ENCODE data around the gene THNSL1. TPM values are rescaled to one million over a fixed set of nuclear protein-coding genes. Genes with fewer than 3 reads are reported as not detected.

Gene THNSL1
- total RNA-seq, 1 donor from 2014 or later, result 3.8 TPM

DNA sequence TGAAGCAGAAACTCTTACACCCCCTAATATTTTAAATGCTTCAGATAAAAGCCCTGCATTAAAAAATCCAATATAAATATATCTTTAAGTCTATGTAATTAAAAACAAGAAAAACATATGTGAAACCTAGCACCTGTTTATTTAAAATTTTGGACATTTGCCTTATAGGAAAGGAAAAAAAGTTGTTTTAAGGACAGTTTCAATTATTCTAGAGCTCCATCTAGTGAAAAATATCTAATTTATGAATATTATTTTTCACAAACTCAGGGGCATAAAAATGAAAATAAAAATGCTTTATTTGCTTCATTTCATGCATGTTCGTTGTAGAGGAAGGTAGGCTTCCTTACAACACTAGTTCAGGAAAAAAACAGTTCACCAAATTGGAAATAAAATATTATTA lies 26.5 kb upstream of the THNSL1 start:
- Mint-ChIP-seq H3K4me1 (no peaks in the 10 kb centered on the region), H3K36me3 (ENCODE audit: low read depth) (no peaks in the 10 kb centered on the region), H3K4me3 (no peak overlapping the region), H3K9me3 (no peaks in the 10 kb centered on the region), H3K27ac (no peak overlapping the region), H3K27me3 (peaks cover 5% of the 10 kb centered on the region)
- ChIA-PET CTCF (interaction anchor here (1.0 kb wide), 1 partner anchor 373 kb away, joined by 4 read pairs; no protein-coding TSS in a partner anchor), POLR2A (no interaction called here)
- TF ChIP-seq, protein P1, sequence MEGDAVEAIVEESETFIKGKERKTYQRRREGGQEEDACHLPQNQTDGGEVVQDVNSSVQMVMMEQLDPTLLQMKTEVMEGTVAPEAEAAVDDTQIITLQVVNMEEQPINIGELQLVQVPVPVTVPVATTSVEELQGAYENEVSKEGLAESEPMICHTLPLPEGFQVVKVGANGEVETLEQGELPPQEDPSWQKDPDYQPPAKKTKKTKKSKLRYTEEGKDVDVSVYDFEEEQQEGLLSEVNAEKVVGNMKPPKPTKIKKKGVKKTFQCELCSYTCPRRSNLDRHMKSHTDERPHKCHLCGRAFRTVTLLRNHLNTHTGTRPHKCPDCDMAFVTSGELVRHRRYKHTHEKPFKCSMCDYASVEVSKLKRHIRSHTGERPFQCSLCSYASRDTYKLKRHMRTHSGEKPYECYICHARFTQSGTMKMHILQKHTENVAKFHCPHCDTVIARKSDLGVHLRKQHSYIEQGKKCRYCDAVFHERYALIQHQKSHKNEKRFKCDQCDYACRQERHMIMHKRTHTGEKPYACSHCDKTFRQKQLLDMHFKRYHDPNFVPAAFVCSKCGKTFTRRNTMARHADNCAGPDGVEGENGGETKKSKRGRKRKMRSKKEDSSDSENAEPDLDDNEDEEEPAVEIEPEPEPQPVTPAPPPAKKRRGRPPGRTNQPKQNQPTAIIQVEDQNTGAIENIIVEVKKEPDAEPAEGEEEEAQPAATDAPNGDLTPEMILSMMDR (IDR thresholded peaks at IDR 0.05), result no peak
- ATAC-seq (ENCODE audit: low read depth), result no peak
- intact Hi-C loops (cut with micrococcal nuclease), result loop anchor here (1.0 kb wide), 1 partner anchor 347 kb away; no protein-coding TSS in a partner anchor
- DNase-seq, result no peak

- ChIA-PET POLR2A (no interaction called here), CTCF (no interaction called here)
- intact Hi-C loops (cut with micrococcal nuclease), result no loop called here
- no peak overlapping the region for H3K4me3 Mint-ChIP-seq
- no peak for DNase-seq
- no peaks in the 10 kb centered on the region for H3K36me3 Mint-ChIP-seq (ENCODE audit: low read depth)
- no peak for ATAC-seq (ENCODE audit: low read depth)
- H3K4me1 Mint-ChIP-seq, result no peaks in the 10 kb centered on the region
- H3K27me3 Mint-ChIP-seq, result peaks cover 5% of the 10 kb centered on the region
- TF ChIP-seq, protein P1 (IDR thresholded peaks at IDR 0.05), result no peak
- H3K9me3 Mint-ChIP-seq, result no peaks in the 10 kb centered on the region
- no peak overlapping the region for H3K27ac Mint-ChIP-seq
Observed at GRCh38 chr10:24991298-24991697, 25.1 kb upstream of the THNSL1 start.

GRCh38 chr10:24992512-24993133 lies 23.8 kb upstream of the THNSL1 start:
- Mint-ChIP-seq H3K27ac (no peak overlapping the region), H3K36me3 (ENCODE audit: low read depth) (no peaks in the 10 kb centered on the region), H3K4me1 (no peaks in the 10 kb centered on the region), H3K4me3 (no peak overlapping the region), H3K27me3 (peaks cover 10% of the 10 kb centered on the region), H3K9me3 (no peaks in the 10 kb centered on the region)
- ATAC-seq (ENCODE audit: low read depth), result no peak
- intact Hi-C loops (cut with micrococcal nuclease), result no loop called here
- TF ChIP-seq, protein P1 (IDR thresholded peaks at IDR 0.05), result no peak
- no peak for DNase-seq
- POLR2A ChIA-PET, result no interaction called here
- CTCF ChIA-PET, result no interaction called here

GRCh38 chr10:24993237-24993958 lies 23.0 kb upstream of the THNSL1 start:
- no peaks in the 10 kb centered on the region for H3K4me1 Mint-ChIP-seq
- DNase-seq (no peak), ATAC-seq (ENCODE audit: low read depth) (no peak)
- TF ChIP-seq, protein P1 (IDR thresholded peaks at IDR 0.05), result no peak
- no peaks in the 10 kb centered on the region for H3K36me3 Mint-ChIP-seq (ENCODE audit: low read depth)
- peaks cover 10% of the 10 kb centered on the region for H3K27me3 Mint-ChIP-seq
- intact Hi-C loops (cut with micrococcal nuclease), result no loop called here
- H3K27ac Mint-ChIP-seq, result no peak overlapping the region
- no peak overlapping the region for H3K4me3 Mint-ChIP-seq
- no peaks in the 10 kb centered on the region for H3K9me3 Mint-ChIP-seq
- POLR2A ChIA-PET, result no interaction called here
- CTCF ChIA-PET, result no interaction called here

DNA sequence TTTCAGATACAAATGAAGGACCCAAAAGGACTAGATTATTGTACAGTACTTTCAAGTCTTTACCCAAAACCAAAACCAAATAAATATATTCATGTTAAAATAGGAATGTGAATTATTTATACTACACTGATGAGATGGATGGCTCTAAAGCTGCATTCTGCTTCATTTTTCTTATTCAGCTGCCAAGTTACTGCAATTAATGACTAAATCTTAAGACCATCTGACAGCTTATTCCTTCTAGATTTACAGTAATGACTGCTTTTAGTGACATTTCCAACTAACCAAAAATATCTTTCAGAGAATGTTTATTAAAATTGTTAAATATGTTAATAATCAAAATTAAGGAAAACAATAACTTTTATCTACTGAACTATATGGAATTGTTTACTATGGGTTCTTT lies 21.3 kb upstream of the THNSL1 start:
- intact Hi-C loops (cut with micrococcal nuclease), result no loop called here
- no peak overlapping the region for H3K27ac Mint-ChIP-seq
- ChIA-PET CTCF (no interaction called here), POLR2A (no interaction called here)
- peaks cover 5% of the 10 kb centered on the region for H3K9me3 Mint-ChIP-seq
- peaks cover 10% of the 10 kb centered on the region for H3K27me3 Mint-ChIP-seq
- H3K36me3 Mint-ChIP-seq (ENCODE audit: low read depth), result no peaks in the 10 kb centered on the region
- H3K4me3 Mint-ChIP-seq, result no peak overlapping the region
- DNase-seq, result no peak
- H3K4me1 Mint-ChIP-seq, result no peaks in the 10 kb centered on the region
- TF ChIP-seq, protein P1 (IDR thresholded peaks at IDR 0.05), result no peak
- no peak for ATAC-seq (ENCODE audit: low read depth)
